Measurements from ENCODE around the gene BRF1.
"Not testable (repeated sequence)": the region's sequence is repeated elsewhere in the genome, so short reads cannot be mapped to it uniquely, and the experiment has no call there.

Gene BRF1

GRCh38 chr14:105343194-105343593, 42.4 kb upstream of the BRF1 start:
- peak overlapping the region; percentile 60 for H3K27ac ChIP-seq
- no peak for TF ChIP-seq CTCF (conservative IDR thresholded peaks at IDR 0.05)

GRCh38 chr14:105340821-105341733, 40.3 kb upstream of the BRF1 start:
- no peak for TF ChIP-seq CTCF (conservative IDR thresholded peaks at IDR 0.05)
- peak overlapping the region; percentile 20; the same call in 1 of the 2 replicates for H3K27ac ChIP-seq

GRCh38 chr14:105337966-105338741, 37.4 kb upstream of the BRF1 start:
- no peak for TF ChIP-seq CTCF (conservative IDR thresholded peaks at IDR 0.05)
- no peak overlapping the region for H3K27ac ChIP-seq

GRCh38 chr14:105337433-105337832, 36.6 kb upstream of the BRF1 start:
- no peak for TF ChIP-seq CTCF (conservative IDR thresholded peaks at IDR 0.05)

GRCh38 chr14:105336477-105337287, 35.9 kb upstream of the BRF1 start:
- no peak overlapping the region for H3K27ac ChIP-seq
- no peak for TF ChIP-seq CTCF (conservative IDR thresholded peaks at IDR 0.05)

More at GRCh38 chr14:105337433-105337832, 36.6 kb upstream of the BRF1 start:
- no peak overlapping the region for H3K27ac ChIP-seq

GRCh38 chr14:105335735-105336476, 35.1 kb upstream of the BRF1 start:
- no peak overlapping the region for H3K27ac ChIP-seq
- no peak for TF ChIP-seq CTCF (conservative IDR thresholded peaks at IDR 0.05)

GRCh38 chr14:105335231-105335542, 34.4 kb upstream of the BRF1 start:
- H3K27ac ChIP-seq: not testable (repeated sequence)

Measured in VCaP (cell line).